Effector CD8-positive, alpha-beta T cell (primary cell): ENCODE results near the gene ING4.

Experiments used
- DNase-seq: peaks from one replicate; lab custom pipeline; 2025; lab: John Stamatoyannopoulos, UW

Gene ING4

DNA sequence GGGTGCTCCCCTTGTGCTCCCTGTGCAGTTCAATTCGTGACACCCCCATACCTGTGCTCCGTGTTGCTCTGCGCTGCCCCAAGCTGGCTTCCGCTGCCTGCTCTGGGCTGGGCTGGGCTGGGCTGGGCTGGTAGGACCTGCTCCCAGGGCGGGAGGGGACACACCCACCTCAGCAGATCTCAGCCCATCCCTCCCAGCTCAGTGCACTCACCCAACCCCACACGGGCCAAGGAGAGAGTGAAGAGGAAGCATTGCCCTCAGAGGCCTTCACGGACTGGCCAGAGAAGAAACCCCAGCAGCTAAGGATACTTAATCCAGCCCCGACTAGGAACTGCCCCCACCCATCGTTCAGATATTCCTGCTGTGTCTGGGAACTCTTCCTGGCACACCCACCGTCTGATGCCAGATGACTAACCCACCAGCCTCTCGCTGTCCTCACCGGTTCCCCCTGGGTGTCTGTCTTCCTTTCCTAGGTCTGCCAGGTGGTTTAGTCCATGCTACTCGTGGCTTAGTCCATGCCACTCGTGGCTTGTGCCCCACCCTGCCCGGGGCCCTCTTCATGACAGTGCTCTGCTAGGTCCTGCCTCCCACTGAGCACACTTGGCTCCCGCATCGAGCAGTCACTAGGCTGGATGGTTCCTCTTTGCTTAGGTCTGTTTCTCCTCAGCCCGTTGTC is 26.9 kb downstream of the ING4 start, which contains the start of gene LPAR5:
Gene LPAR5 (minus strand): TSS at position 104 of the 676 bp plus-strand sequence. CDS start 14,711 bp downstream, outside the sequence.
- DNase-seq: no peak

- peak; percentile 11 for DNase-seq
These were observed 27.5 kb downstream of the ING4 start for GRCh38 chr12:6635375-6635855.

- peak; percentile 17 for DNase-seq
These were observed 30.6 kb downstream of the ING4 start for GRCh38 chr12:6632026-6632983.

GRCh38 chr12:6631549-6631961 is 31.4 kb downstream of the ING4 start:
- DNase-seq: no peak

DNA sequence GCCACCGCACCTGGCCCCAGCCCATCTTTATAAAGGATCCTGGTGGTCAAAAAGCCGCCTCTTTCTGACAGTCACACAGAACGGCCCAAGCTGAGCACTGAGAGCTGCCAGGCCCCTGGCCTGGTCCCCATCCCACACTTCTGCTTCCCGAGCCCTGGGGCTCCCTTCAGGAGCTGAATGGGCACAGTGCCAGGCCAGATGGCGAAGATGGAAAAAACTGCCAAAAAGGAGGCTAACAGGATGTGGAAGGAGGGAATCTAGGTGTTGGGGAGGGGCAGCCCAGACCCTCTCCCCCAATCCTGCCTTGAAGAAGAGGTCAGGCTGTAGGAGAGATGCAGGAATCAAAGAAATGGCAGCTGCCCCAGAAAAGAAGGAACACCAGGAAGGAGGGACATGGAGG is 32.2 kb downstream of the ING4 start:
- DNase-seq: no peak

GRCh38 chr12:6627616-6628015 is 35.3 kb downstream of the ING4 start:
- peak; percentile 55 for DNase-seq

- no peak for DNase-seq
These were observed 36.1 kb downstream of the ING4 start for GRCh38 chr12:6626654-6627283.

GRCh38 chr12:6620885-6621274 is 42.0 kb downstream of the ING4 start:
- DNase-seq: no peak

DNA sequence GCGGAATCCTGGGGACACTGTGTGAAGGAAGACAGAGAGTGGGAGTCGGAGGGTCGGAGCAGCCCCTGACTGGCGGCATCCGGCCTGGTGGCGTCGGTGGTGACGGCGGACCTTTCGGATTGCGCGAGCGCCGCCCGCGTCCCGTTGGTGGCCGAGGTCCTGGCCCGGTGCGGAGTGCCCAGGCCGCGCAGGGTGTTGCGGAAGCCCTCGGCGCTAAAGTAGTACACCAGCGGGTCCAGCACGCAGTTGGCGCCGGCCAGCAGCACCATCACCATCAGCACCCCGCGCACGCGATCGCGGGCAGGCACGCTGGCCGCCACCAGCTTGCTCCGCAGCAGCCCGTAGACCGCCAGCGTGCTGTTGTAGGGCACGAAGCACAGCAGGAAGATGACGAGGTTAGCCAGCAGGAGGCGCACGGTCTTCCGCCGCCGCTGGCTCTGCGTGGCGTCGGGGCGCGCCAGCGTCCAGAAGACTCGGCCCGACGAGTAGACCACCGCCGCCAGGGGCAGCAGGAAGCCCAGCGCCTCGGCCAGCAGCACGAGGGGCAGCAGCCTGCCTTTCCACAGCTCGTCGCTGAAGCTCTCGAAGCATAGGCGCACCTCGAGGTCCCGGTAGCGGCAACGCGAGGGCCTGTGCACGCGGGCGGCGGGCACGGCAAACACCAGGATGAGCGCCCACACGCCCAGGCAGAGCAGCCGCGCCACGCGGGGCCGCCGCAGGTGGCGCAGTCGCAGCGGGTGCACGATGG is 42.6 kb downstream of the ING4 start:
- DNase-seq: peak; percentile 30

GRCh38 chr12:6618483-6619225 is 44.3 kb downstream of the ING4 start:
- no peak for DNase-seq

DNA sequence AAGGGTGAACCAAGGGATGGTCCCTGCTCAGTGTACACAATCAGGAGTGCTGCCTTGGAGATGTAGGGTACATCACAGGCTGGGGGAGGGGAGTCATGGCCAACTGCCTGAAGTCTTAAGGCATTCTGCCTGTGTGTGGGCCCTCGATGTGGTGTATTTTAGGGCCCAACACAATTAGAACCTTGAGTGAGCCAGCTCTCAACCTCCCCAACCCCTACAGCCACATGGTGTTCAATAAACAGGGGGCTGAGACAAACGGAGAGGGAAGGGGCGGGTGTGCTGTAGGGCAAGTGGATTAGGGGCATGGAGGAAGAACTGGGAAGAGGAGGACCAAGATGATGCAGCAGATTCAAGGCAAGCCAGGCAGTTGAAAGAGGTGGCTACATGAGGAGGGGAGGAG is 47.1 kb downstream of the ING4 start:
- no peak for DNase-seq

DNA sequence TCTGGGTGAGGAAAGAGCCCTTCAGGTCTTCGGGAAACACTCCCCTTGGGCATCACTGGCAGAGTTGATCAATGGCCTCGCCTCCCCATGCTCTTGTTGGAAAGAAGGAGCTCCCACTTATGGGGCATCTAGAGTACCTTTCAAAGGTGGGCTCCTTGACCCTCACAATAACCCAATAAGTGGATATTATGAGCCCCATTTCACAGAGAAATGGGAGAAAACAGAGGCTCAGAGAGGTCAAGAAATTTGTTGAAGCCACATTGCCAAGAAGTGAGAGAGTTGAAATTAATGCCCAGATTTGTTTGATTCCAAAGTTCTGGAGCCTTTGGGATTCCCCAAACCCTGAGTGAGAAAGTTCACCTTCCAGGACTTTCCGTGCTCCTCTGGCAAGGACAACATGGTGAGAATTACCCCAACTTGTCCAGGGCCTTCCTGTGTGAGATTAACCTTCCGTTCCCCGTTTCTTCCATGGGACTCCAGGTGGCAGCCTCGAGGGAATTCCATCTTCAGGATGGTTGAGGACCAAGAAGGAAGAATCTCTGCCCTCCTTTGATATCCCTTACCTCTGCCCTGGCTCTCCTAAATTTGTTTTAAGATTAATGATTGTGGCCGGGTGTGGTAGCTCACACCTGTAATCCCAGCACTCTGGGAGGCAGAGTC is 48.3 kb downstream of the ING4 start:
- DNase-seq: no peak

GRCh38 chr12:6613776-6614512 is 49.0 kb downstream of the ING4 start:
- no peak for DNase-seq

GRCh38 chr12:6613015-6613775 is 49.7 kb downstream of the ING4 start:
- DNase-seq: no peak

DNA sequence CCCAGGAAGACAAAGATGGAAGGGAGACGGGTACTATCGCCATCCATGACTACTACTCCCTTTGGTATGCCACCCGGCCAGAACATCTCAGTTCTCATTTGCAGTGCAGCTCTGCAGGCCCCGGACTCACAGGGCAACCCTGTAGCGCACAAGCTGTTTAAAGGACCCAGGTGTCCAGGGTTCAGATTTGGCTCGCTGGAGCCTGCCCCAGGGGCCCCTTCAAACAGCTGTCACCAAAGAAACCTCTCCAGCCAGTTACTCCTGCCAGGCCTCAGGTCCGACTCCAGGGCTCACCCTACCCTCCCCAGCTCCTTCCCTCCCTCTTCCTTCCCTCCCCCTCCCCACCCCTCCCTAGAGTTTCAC is 50.3 kb downstream of the ING4 start:
- no peak for DNase-seq

DNA sequence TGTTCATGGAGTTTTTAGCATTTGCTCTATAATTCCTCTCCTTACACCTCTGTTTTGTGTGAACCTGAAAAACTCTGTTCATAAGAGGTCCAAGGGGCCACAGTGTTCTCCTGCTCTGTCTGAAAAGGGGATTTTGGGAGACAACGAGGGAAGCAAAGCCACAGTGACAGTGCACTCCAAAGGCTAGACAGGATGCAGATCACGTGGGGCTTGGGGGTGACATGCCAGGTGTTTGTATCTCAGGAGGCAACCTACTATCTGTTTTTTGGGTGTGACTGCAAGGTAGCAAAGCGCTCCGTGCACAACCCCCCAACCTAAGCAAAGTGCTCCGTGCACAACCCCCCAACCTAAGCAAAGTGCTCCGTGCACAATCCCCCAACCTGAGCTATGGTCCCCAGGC is 50.7 kb downstream of the ING4 start:
- DNase-seq: no peak

DNA sequence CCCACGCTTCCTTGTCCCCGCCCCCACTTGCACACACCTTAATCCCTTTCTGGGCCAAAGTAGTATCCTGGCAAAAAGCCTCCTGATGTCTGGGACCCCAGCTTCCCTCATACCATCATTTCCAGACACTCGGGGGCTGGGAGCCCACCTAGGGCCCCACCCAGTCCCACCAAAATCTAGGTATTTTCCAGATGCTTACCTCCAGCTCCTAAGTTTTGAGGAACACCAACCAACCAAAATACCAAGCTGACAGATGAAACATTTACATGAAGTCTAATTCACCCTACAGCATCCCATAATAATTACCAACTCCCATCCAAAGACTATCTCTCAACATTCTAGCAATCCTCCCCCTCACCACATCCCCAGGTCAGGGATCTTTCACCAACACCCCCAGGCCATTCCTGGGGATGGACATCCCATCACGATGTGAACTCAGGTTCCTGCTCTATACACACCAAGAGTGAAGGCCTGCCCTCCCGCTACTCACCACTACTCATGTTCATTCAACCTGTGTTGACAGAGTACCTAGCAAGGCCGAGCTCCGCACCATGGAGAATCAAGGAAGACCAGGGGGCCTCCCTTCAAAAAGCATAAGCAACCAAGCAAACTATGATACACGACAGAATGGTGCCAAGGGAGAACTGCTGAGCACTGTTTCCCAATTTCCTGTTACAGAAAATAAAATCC is 54.2 kb downstream of the ING4 start:
- DNase-seq: peak; percentile 22
